GM18858 (cell line): ENCODE results near the gene FAM217B.

Experiments
- ATAC-seq: cut with Tn5 transposase; IDR thresholded peaks from one replicate; pipeline ENCODE4 v1.9.1; 2021; ENCODE audit not compliant: unreplicated experiment

FAM217B gene

GRCh38 chr20:59972037-59972801 is 32.0 kb downstream of the FAM217B start:
- ATAC-seq: no peak

GRCh38 chr20:59976156-59976782 is 36.1 kb downstream of the FAM217B start:
- no peak for ATAC-seq

- ATAC-seq: no peak
Observed at GRCh38 chr20:59977086-59977485, 36.9 kb downstream of the FAM217B start.

- no peak for ATAC-seq
Observed at GRCh38 chr20:59983076-59983475, 42.9 kb downstream of the FAM217B start.

GRCh38 chr20:59984541-59984940 is 44.4 kb downstream of the FAM217B start:
- no peak for ATAC-seq

GRCh38 chr20:59985164-59985563 is 45.0 kb downstream of the FAM217B start:
- ATAC-seq: no peak

- no peak for ATAC-seq
Observed at GRCh38 chr20:59985864-59986263, 45.7 kb downstream of the FAM217B start.

GRCh38 chr20:59987135-59987534 is 46.9 kb downstream of the FAM217B start:
- ATAC-seq: no peak

- no peak for ATAC-seq
Observed at GRCh38 chr20:59988141-59988540, 48.0 kb downstream of the FAM217B start.

GRCh38 chr20:59992526-59993084 is 52.4 kb downstream of the FAM217B start:
- ATAC-seq: no peak

- ATAC-seq: no peak
Observed at GRCh38 chr20:59993736-59994430, 53.7 kb downstream of the FAM217B start.

- ATAC-seq: no peak
Observed at GRCh38 chr20:59994697-59995122, 54.5 kb downstream of the FAM217B start.

- ATAC-seq: no peak
Observed at GRCh38 chr20:59996108-59996507, 55.9 kb downstream of the FAM217B start.

GRCh38 chr20:59997896-59998295 is 57.7 kb downstream of the FAM217B start:
- ATAC-seq: no peak
